Dermis lymphatic vessel endothelial cell (primary cell): ENCODE data around the gene GTF3C6. TPM values are rescaled to one million over a fixed set of nuclear protein-coding genes. Genes with fewer than 3 reads are reported as not detected.

Source experiments
- total RNA-seq: library from RNA; depleted of rRNA; stranded (reverse); fragments of >200 nt; gene quantifications from 2 replicates; pipeline ENCODE4 v1.2.1, GENCODE V29; 2014

GTF3C6 gene, protein sequence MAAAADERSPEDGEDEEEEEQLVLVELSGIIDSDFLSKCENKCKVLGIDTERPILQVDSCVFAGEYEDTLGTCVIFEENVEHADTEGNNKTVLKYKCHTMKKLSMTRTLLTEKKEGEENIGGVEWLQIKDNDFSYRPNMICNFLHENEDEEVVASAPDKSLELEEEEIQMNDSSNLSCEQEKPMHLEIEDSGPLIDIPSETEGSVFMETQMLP
- total RNA-seq = 34.9 and 53.2 TPM in 2 replicates

DNA sequence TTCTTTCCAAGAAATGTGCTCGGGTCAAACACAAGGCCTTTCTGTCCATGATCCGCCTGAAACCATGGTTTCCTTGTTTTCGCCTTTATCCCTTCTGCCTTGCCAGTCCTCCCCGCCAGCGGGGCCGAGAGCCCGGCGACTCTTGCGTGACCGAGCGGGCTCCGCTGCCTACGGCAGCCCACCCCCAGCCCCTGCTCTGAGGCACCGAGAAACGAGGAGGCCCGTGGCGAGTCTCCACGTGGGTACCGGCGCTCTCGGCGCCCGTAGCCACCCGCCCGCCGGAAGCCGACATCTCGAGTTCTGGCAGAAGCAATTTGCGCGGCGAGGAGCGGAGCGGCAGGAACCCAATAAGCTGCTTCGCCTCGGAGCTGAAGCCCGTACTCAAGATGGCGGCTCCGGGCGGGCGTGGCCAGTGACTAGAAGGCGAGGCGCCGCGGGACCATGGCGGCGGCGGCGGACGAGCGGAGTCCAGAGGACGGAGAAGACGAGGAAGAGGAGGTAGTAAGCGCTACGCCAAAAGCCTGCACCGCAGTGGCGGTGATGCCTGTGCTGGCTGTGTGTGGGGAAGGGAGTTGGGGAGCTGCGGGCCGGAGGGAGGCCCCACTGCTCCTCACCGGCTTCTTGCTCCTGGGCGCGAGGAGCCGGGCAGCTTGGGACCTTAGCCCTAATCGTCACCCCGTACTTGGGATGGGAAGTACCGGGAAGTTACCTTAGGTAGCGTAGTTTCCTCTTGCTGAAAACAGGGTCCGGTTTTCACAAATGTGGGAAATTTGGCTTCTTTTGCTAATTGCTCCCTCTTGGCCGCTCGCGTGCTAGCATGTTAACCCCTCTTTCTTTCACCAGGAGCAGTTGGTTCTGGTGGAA, at the start of gene GTF3C6:
TSS of gene GTF3C6 (plus strand) at position 378 of the 864 bp plus-strand sequence. CDS start at position 442, 64 bp downstream.

Other genes with a start within 250 kb of the GTF3C6 start
- 9.6 and 9.9 TPM in 2 replicates for gene CDK19, start 143.2 kb upstream of the GTF3C6 start, total RNA-seq
- gene AMD1, start 83.9 kb upstream of the GTF3C6 start, total RNA-seq = 54.7 and 64.2 TPM in 2 replicates
- 4.6 and 10.9 TPM in 2 replicates for gene RPF2, start 23.3 kb downstream of the GTF3C6 start, total RNA-seq
- gene SLC16A10, start 128.8 kb downstream of the GTF3C6 start, total RNA-seq = 0.11 TPM in 1 of 2 replicates, not detected in the other